Stimulated activated naive CD8-positive, alpha-beta T cell treated with anti-CD3 and anti-CD28 coated beads, Interleukin-15, amount 100 ng/mL, for 72 hours (primary cell): ENCODE data around the gene CBLB.
"Not testable (repeated sequence)": the region's sequence is repeated elsewhere in the genome, so short reads cannot be mapped to it uniquely, and the experiment has no call there.

Experiments
- ATAC-seq: fragments of 150-1000 bp; cut with Tn5 transposase; 2 replicates; pipeline ENCODE4 v1.10.0; 2021; ENCODE audit warnings: mild to moderate bottlenecking, moderate library complexity
- DNase-seq, 2 donors: peaks; one replicate each; pipeline ENCODE4 v3.0.0; 2021 to 2022
- H3K27ac Mint-ChIP-seq, 2 donors: one replicate each; pipeline ENCODE4 v1.8.0; 2022; ENCODE audit warnings: mild to moderate bottlenecking in 2 of 2, mixed read lengths in 2 of 2, moderate library complexity in 2 of 2
- H3K27me3 Mint-ChIP-seq: one replicate; pipeline ENCODE4 v1.8.0; 2022; ENCODE audit warnings: mixed read lengths
- H3K4me1 Mint-ChIP-seq: one replicate; pipeline ENCODE4 v1.8.0; 2022; ENCODE audit warnings: mild to moderate bottlenecking, mixed read lengths
- H3K4me3 Mint-ChIP-seq, 2 donors: one replicate each; pipeline ENCODE4 v1.8.0; 2022; ENCODE audit warnings: mild to moderate bottlenecking in 2 of 2, mixed read lengths in 2 of 2, moderate library complexity in 1 of 2
- H3K9me3 Mint-ChIP-seq, 2 donors: one replicate each; pipeline ENCODE4 v1.8.0; 2022; ENCODE audit warnings: mixed read lengths in 2 of 2

Gene CBLB

GRCh38 chr3:105758451-105758850, 110.4 kb downstream of the CBLB start:
- Mint-ChIP-seq H3K4me1 (peaks cover 70% of the 10 kb centered on the region), H3K27ac (peak overlapping the region in 1 of 2 donors; percentile 80), H3K4me3 (no peak overlapping the region)

DNA sequence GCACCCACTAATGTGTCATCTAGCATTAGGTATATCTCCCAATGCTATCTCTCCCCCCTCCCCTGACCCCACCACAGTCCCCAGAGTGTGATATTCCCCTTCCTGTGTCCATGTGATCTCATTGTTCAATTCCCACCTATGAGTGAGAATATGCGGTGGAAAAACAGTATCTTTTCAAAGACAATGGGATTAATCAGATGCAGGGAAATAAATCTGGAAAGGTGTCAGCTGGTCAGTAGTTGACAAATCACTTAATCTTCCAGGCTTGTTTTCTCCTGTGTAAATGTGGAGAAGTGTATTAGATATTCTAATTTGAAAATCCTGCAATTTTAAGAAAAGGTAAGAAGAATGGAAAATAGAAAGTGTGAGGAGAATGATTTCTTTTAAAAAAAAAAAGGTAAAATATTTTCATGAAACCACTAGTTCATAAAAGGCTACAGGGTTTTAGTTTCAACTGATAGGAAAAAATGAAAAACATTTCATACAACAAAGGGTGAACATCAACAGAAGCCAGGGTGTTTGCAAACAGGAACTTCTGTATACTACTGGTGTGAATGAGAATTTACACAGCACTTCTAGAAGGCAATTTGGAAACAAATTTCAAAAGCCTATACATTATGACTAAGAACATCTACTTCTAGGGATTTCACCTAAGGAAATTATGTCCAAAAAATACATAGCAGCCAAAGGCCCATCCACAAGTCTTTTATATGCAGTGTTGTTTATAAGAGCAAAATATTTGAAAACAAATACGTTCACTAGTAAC, 113.5 kb downstream of the CBLB start:
- H3K27me3 Mint-ChIP-seq: no peaks in the 10 kb centered on the region
- H3K27ac Mint-ChIP-seq: peak overlapping the region in 1 of 2 donors; percentile 36
- peaks cover 70% of the 10 kb centered on the region for H3K4me1 Mint-ChIP-seq
- ATAC-seq (peak; percentile 65), DNase-seq (no peak)
- H3K9me3 Mint-ChIP-seq: peaks cover 9 to 15% of the 10 kb centered on the region in 2 donors
- peak overlapping the region in 1 of 2 donors; percentile 61 for H3K4me3 Mint-ChIP-seq

More at GRCh38 chr3:105758451-105758850, 110.4 kb downstream of the CBLB start:
- Mint-ChIP-seq H3K9me3 (peaks cover 28 to 39% of the 10 kb centered on the region in 2 donors), H3K27me3 (no peaks in the 10 kb centered on the region)
- DNase-seq (no peak), ATAC-seq (peak; percentile 21)

DNA sequence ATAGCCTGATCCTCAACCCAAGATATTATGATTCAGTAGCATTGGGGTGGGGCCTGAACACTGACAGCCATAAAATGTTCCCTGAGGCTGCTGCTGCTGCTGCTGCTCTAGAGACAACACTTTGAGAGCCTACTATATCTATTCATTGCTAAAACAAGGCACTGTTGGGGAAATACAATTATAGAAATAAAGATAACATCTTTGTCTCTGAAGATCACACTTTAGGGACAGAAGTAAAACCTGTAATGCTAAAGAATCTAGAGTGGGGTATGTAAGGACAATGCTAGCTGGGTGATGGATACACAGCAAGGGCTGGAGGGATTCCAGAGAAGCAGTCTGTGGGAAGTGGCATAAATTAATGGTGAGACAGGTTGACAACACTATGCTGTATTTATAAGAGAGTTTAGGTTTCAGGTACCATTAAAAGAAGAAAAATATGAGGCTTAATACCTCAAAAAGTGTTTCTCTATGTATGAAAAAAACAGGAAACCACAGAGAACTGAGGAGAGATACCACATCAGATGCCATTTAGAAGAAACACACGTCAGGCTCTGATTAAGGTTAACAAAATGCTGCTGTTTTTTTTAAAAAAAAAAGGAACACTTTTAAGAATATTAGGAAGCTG, 115.9 kb downstream of the CBLB start:
- Mint-ChIP-seq H3K27me3 (no peaks in the 10 kb centered on the region), H3K4me3 (peak overlapping the region; percentile 58 to 79), H3K27ac (peak overlapping the region; percentile 81 to 98), H3K4me1 (peaks cover 74% of the 10 kb centered on the region), H3K9me3 (no peaks in the 10 kb centered on the region)
- ATAC-seq: peak; percentile 83
- DNase-seq: no peak

- no peak for DNase-seq
- Mint-ChIP-seq H3K4me1 (peaks cover 76% of the 10 kb centered on the region), H3K4me3 (peak overlapping the region in 1 of 2 donors; percentile 75), H3K27me3 (no peaks in the 10 kb centered on the region), H3K9me3 (no peaks in the 10 kb centered on the region), H3K27ac (peak overlapping the region in 1 of 2 donors; percentile 59)
- ATAC-seq: no peak
Measured at GRCh38 chr3:105747696-105748095, 121.1 kb downstream of the CBLB start.

DNA sequence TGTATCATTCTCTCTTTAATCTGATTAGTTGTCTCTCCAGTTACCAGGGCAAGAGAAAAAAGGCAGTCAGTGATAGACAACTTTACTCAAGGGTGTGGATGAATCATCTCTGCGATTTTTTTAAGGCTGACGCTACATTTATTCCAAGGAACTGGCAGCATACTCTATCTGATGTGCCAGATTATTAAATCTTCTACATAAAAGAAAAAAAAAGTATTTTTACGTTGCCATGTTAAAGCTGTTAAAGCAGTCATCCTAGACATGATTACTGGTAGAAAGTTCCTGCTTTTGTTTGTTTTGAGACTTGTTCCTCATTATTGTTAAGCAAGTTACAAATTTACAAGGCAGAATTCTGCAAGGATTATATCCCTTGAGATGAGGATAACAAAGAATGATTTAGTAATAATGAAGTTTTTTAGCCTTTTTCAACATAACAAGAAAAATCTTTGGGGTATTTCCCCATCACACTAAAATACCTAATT, 121.7 kb downstream of the CBLB start:
- Mint-ChIP-seq H3K9me3 (no peaks in the 10 kb centered on the region), H3K4me3 (peak overlapping the region; percentile 62 to 75), H3K4me1 (peaks cover 70% of the 10 kb centered on the region), H3K27ac (peak overlapping the region; percentile 49 to 59), H3K27me3 (no peaks in the 10 kb centered on the region)
- peak; percentile 85 for ATAC-seq
- DNase-seq: no peak

GRCh38 chr3:105746231-105746996, 122.4 kb downstream of the CBLB start:
- no peak for DNase-seq
- H3K9me3 Mint-ChIP-seq: peaks cover 0 to 4% of the 10 kb centered on the region in 2 donors
- peak; percentile 86 for ATAC-seq
- peaks cover 72% of the 10 kb centered on the region for H3K4me1 Mint-ChIP-seq
- H3K4me3 Mint-ChIP-seq: peak overlapping the region; percentile 62 to 75
- H3K27me3 Mint-ChIP-seq: no peaks in the 10 kb centered on the region
- peak overlapping the region; percentile 49 to 59 for H3K27ac Mint-ChIP-seq

DNA sequence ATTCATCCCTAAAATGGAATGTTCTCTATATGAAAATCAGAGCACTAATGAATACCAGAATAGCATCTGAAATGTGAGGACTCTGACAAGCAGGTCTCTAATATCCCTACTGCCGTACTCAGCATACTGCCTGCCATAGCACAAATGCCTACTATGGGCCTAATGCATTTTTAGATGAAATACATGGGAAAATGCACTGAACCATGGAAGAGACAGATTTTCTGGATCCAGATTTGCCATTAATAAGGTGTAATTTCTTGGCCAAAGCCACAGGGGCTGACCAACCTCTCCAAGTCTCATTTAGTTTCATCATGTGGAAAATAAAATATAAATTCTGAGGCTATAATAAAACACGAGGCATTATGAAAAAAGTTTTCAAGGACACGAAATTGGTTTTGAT, 123.8 kb downstream of the CBLB start:
- DNase-seq (no peak), ATAC-seq (no peak)
- Mint-ChIP-seq H3K4me3 (no peak overlapping the region), H3K27ac (peak overlapping the region in 1 of 2 donors; percentile 67), H3K27me3 (no peaks in the 10 kb centered on the region), H3K9me3 (peaks cover 0 to 4% of the 10 kb centered on the region in 2 donors), H3K4me1 (peaks cover 70% of the 10 kb centered on the region)

- H3K4me1 Mint-ChIP-seq: peaks cover 74% of the 10 kb centered on the region
- peak overlapping the region in 1 of 2 donors; percentile 31 for H3K4me3 Mint-ChIP-seq
- peak overlapping the region; percentile 59 to 87 for H3K27ac Mint-ChIP-seq
- DNase-seq: no peak
- no peaks in the 10 kb centered on the region for H3K27me3 Mint-ChIP-seq
- H3K9me3 Mint-ChIP-seq: peaks cover 0 to 10% of the 10 kb centered on the region in 2 donors
- ATAC-seq: peak; percentile 43
Measured at GRCh38 chr3:105744202-105744601, 124.6 kb downstream of the CBLB start.

DNA sequence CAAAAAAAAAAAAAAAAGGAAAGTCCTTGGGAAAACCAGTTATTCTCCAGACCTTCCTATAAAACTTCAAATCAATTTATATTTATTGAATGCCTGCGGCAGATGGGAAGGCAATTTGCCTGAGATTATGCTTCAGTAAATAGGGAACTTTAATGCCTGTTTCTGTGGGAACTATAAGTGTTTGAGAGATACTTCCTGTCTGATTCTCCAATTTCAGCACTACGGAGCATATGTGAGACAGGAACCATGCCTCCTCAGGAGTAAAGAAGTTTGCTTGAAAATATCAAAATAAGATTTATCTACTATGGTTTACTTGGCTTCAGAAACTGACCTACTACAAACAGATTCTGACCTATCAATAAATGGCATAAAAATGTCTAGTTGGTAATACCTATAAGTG, 135.5 kb downstream of the CBLB start:
- DNase-seq (no peak), ATAC-seq (no peak)
- H3K4me3 Mint-ChIP-seq: no peak overlapping the region
- H3K27ac Mint-ChIP-seq: peak overlapping the region in 1 of 2 donors; percentile 54
- H3K27me3 Mint-ChIP-seq: no peaks in the 10 kb centered on the region
- no peaks in the 10 kb centered on the region for H3K9me3 Mint-ChIP-seq
- H3K4me1 Mint-ChIP-seq: no peaks in the 10 kb centered on the region

DNA sequence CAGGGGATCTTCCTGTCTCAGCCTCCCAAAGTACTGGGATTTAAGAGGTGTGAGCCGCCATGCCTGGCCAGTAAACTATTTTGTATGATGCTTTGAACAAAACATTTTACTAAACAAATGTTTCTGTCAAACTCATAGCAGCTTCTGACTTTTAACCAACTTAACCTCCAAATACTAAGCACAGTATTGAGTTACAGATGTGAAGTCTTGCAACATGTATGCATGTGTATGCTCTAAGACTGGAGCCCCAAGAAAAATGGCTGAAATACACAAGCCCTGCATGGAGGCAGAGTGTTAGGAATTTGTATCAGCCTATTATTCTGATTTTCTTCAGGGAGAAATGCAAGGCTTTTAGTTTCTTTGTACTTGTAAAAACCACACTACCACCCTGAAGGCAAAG, 137.1 kb downstream of the CBLB start:
- H3K27ac Mint-ChIP-seq: no peak overlapping the region
- no peak overlapping the region for H3K4me3 Mint-ChIP-seq
- no peak for DNase-seq
- ATAC-seq: no peak
- H3K9me3 Mint-ChIP-seq: peaks cover 15 to 16% of the 10 kb centered on the region in 2 donors
- no peaks in the 10 kb centered on the region for H3K27me3 Mint-ChIP-seq
- H3K4me1 Mint-ChIP-seq: no peaks in the 10 kb centered on the region

DNA sequence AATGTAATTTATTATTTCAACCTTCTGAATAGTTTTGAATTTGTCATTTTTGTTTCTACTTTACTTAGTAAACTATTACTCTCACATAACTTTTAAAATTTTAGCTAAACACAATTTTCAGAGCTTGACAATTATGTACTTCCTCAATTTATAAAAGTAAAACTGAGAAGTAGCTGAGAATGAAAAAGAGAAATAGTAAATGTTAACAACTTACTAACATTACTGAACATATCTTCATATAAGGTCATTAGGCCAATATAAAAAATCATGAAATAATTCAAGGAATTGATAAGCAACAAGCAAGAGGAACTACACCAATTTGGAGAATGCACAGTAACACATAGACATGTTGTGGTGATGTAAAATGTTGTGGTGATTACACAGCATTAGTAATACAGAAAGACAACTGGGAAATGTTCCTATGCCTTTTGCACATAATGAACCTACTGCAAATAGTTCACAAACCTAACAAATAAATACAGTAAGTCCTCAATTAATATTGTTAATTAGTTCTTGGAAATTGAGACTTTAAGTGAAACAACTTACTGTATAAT, 137.9 kb downstream of the CBLB start:
- DNase-seq (no peak), ATAC-seq (no peak)
- Mint-ChIP-seq H3K4me1 (no peaks in the 10 kb centered on the region), H3K27me3 (no peaks in the 10 kb centered on the region), H3K9me3 (peaks cover 15 to 16% of the 10 kb centered on the region in 2 donors), H3K4me3 (no peak overlapping the region), H3K27ac (no peak overlapping the region)

- ATAC-seq: no peak
Measured at GRCh38 chr3:105729667-105730066, 139.1 kb downstream of the CBLB start.

DNA sequence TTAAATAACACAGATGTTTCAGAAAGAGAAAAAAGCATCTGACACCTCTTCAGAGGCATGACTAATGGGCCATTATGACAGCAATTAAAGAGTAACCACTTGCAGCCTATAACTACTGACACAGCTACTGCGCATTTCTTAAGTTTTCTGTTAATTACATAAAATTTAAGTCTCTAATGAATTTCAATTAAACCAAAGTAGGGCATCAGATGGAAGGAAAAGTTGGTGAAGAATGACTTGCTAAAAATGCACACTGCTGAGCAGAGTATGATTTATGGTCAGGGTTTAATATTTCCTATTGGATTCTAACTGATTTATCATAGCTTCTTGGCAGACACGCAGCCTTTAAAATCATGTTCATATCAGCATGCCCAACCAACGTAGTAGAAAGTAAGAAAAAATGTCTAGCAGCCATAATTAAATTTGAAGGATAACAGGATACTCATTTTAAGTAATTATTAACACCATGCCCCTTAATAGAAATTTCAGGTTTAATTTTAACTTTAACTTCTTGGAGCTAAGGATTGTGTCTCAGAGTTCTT, 140.0 kb downstream of the CBLB start:
- H3K4me3 Mint-ChIP-seq: no peak overlapping the region
- DNase-seq: no peak
- H3K27ac Mint-ChIP-seq: peak overlapping the region in 1 of 2 donors; percentile 13
- H3K4me1 Mint-ChIP-seq: peaks cover 6% of the 10 kb centered on the region
- peaks cover 15 to 16% of the 10 kb centered on the region in 2 donors for H3K9me3 Mint-ChIP-seq
- no peaks in the 10 kb centered on the region for H3K27me3 Mint-ChIP-seq
- no peak for ATAC-seq

More at GRCh38 chr3:105729667-105730066, 139.1 kb downstream of the CBLB start:
- Mint-ChIP-seq H3K4me3 (no peak overlapping the region), H3K4me1 (no peaks in the 10 kb centered on the region), H3K27ac (no peak overlapping the region), H3K27me3 (no peaks in the 10 kb centered on the region), H3K9me3 (peaks cover 15 to 16% of the 10 kb centered on the region in 2 donors)
- no peak for DNase-seq

GRCh38 chr3:105727036-105727435, 141.8 kb downstream of the CBLB start:
- H3K9me3 Mint-ChIP-seq: peaks cover 15 to 16% of the 10 kb centered on the region in 2 donors
- H3K27me3 Mint-ChIP-seq, H3K27ac Mint-ChIP-seq, DNase-seq, H3K4me3 Mint-ChIP-seq, ATAC-seq: not testable (repeated sequence)
- H3K4me1 Mint-ChIP-seq: peaks cover 22% of the 10 kb centered on the region
